ENCODE data around the gene ARHGEF26.

DNA sequence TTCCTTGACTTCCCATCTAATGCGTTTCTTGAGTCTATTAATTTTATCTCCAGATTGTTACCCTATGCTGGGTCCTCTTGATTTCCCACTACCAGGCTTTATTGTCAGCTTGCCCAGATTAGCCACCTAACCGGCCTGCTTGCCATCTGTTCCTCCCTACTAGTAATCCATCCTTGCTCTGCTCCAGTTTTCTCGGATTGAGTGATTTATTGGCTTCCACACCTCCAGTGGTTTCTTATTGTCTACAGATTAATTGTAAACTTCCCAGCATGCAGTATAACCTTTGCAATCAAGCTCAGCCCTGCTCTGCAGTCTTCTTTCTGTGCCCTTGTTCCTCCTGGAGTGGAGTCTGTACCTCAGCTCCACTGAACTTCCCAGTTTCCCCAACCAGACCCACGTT is 63.4 kb downstream of the ARHGEF26 start:
- TF ChIP-seq, protein P1, sequence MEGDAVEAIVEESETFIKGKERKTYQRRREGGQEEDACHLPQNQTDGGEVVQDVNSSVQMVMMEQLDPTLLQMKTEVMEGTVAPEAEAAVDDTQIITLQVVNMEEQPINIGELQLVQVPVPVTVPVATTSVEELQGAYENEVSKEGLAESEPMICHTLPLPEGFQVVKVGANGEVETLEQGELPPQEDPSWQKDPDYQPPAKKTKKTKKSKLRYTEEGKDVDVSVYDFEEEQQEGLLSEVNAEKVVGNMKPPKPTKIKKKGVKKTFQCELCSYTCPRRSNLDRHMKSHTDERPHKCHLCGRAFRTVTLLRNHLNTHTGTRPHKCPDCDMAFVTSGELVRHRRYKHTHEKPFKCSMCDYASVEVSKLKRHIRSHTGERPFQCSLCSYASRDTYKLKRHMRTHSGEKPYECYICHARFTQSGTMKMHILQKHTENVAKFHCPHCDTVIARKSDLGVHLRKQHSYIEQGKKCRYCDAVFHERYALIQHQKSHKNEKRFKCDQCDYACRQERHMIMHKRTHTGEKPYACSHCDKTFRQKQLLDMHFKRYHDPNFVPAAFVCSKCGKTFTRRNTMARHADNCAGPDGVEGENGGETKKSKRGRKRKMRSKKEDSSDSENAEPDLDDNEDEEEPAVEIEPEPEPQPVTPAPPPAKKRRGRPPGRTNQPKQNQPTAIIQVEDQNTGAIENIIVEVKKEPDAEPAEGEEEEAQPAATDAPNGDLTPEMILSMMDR (IDR thresholded peaks at IDR 0.05), result no peak
- TF ChIP-seq ZFX (IDR thresholded peaks at IDR 0.05; ENCODE audit: borderline replicate concordance), result no peak
